Lung microvascular endothelial cell (primary cell): ENCODE data around the gene PCDHA5. TPM values are rescaled to one million over a fixed set of nuclear protein-coding genes. Genes with fewer than 3 reads are reported as not detected.
"Not testable (repeated sequence)": the region's sequence is repeated elsewhere in the genome, so short reads cannot be mapped to it uniquely, and the experiment has no call there.

Experiments used
- DNase-seq, 2 donors: peaks; one replicate each; pipeline versions ENCODE4 v3.0.0 to v3.0.0-alpha.2; 2010; ENCODE audit warnings: low read depth in 2 of 2
- total RNA-seq: library from RNA; depleted of rRNA; stranded (reverse); fragments of >200 nt; gene quantifications from 2 replicates; pipeline ENCODE4 v1.2.1, GENCODE V29; 2014

Gene PCDHA5
- under 0.01 TPM in 2 replicates for total RNA-seq

GRCh38 chr5:140821375-140822280, at the start of gene PCDHA5:
PCDHA5 (plus strand) TSS chr5:140821613.
- DNase-seq: peak; percentile 21 to 43

GRCh38 chr5:140780512-140780911, 40.9 kb upstream of the PCDHA5 start:
- DNase-seq: no peak

GRCh38 chr5:140785905-140786686, 35.3 kb upstream of the PCDHA5 start, which contains the start of gene PCDHA1:
PCDHA1 (plus strand) TSS chr5:140786140.
- DNase-seq: no peak

- DNase-seq: not testable (repeated sequence)
These were observed 34.0 kb upstream of the PCDHA5 start for GRCh38 chr5:140787422-140787821.

- DNase-seq: not testable (repeated sequence)
These were observed 33.4 kb upstream of the PCDHA5 start for GRCh38 chr5:140787849-140788504.

- no peak for DNase-seq
These were observed 30.3 kb upstream of the PCDHA5 start for GRCh38 chr5:140791089-140791488.

- no peak for DNase-seq
These were observed 26.7 kb upstream of the PCDHA5 start, which contains the start of gene PCDHA2 for GRCh38 chr5:140794595-140795258. PCDHA2 (plus strand) TSS chr5:140794852.

- DNase-seq: peak in 1 of 2 donors; percentile 9
These were observed 26.2 kb upstream of the PCDHA5 start for GRCh38 chr5:140795259-140795641.

- DNase-seq: not testable (repeated sequence)
These were observed 25.2 kb upstream of the PCDHA5 start for GRCh38 chr5:140796072-140796717.

- DNase-seq: no peak
These were observed 24.7 kb upstream of the PCDHA5 start for GRCh38 chr5:140796718-140797095.

- DNase-seq: peak; percentile 29 to 59
These were observed 20.5 kb upstream of the PCDHA5 start, which contains the start of gene PCDHA3 for GRCh38 chr5:140800816-140801493. PCDHA3 (plus strand) TSS chr5:140801057.

- DNase-seq: peak in 1 of 2 donors; percentile 51
These were observed 19.9 kb upstream of the PCDHA5 start for GRCh38 chr5:140801494-140801841.

GRCh38 chr5:140802381-140802780, 19.0 kb upstream of the PCDHA5 start:
- DNase-seq: not testable (repeated sequence)

GRCh38 chr5:140802781-140803271, 18.6 kb upstream of the PCDHA5 start:
- DNase-seq: no peak

GRCh38 chr5:140806834-140807775, 14.3 kb upstream of the PCDHA5 start, which contains the start of gene PCDHA4:
PCDHA4 (plus strand) TSS chr5:140807068.
- DNase-seq: peak in 1 of 2 donors; percentile 46

GRCh38 chr5:140808241-140808888, 13.0 kb upstream of the PCDHA5 start:
- DNase-seq: not testable (repeated sequence)

- DNase-seq: no peak
These were observed 12.5 kb upstream of the PCDHA5 start for GRCh38 chr5:140808889-140809291.

GRCh38 chr5:140822281-140822629, 842 bp downstream of the PCDHA5 start:
- DNase-seq: no peak
